ENCODE data around the gene TLE1.

TLE1 gene

DNA sequence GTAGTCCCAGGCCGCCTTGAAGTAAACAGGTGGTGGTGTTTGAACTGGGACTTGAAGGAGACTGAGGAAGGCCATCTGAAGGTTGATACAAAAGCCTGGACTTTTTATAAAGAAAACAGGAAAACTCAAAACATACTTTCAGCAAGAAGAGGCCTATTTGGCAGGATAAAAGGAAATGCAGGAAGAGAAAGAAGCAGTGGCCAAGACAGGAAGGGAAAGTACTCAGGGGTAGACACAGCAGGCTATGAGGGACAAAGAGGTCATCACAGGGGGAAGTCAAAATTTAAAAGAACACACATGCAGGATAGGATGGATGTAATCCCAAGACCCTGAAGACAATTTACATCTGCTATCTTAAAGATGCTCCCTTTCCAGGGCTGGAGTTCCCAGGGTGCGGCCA, 13.0 kb downstream of the TLE1 start:
- H3K27ac ChIP-seq (ENCODE audit: low read length), result no peak overlapping the region
- H3K27me3 ChIP-seq (ENCODE audit: low read depth, low read length), result no peaks in the 10 kb centered on the region
- no peaks in the 10 kb centered on the region for H3K36me3 ChIP-seq (replicated peaks; ENCODE audit: low read depth, low read length)
- no peak overlapping the region for H3K4me2 ChIP-seq (ENCODE audit: low read length)
- H2AFZ ChIP-seq (ENCODE audit: low read depth, low read length), result no peak overlapping the region
- H3K9me3 ChIP-seq (ENCODE audit: insufficient read depth, low read length), result no peaks in the 10 kb centered on the region
- no peaks in the 10 kb centered on the region for H3K79me2 ChIP-seq (ENCODE audit: low read length)
- no peaks in the 10 kb centered on the region for H4K20me1 ChIP-seq (ENCODE audit: insufficient read depth, low read length)
- H3K9ac ChIP-seq (ENCODE audit: low read length), result no peak overlapping the region
- H3K4me1 ChIP-seq (ENCODE audit: low read length), result peaks cover 13% of the 10 kb centered on the region
- H3K4me3 ChIP-seq (ENCODE audit: low read length), result no peak overlapping the region
- no peak for TF ChIP-seq EZH2phosphoT487 (IDR thresholded peaks at IDR 0.05; ENCODE audit: low read depth)
- TF ChIP-seq, protein P1, sequence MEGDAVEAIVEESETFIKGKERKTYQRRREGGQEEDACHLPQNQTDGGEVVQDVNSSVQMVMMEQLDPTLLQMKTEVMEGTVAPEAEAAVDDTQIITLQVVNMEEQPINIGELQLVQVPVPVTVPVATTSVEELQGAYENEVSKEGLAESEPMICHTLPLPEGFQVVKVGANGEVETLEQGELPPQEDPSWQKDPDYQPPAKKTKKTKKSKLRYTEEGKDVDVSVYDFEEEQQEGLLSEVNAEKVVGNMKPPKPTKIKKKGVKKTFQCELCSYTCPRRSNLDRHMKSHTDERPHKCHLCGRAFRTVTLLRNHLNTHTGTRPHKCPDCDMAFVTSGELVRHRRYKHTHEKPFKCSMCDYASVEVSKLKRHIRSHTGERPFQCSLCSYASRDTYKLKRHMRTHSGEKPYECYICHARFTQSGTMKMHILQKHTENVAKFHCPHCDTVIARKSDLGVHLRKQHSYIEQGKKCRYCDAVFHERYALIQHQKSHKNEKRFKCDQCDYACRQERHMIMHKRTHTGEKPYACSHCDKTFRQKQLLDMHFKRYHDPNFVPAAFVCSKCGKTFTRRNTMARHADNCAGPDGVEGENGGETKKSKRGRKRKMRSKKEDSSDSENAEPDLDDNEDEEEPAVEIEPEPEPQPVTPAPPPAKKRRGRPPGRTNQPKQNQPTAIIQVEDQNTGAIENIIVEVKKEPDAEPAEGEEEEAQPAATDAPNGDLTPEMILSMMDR (IDR thresholded peaks at IDR 0.05; ENCODE audit: low read depth, low read length), result no peak

DNA sequence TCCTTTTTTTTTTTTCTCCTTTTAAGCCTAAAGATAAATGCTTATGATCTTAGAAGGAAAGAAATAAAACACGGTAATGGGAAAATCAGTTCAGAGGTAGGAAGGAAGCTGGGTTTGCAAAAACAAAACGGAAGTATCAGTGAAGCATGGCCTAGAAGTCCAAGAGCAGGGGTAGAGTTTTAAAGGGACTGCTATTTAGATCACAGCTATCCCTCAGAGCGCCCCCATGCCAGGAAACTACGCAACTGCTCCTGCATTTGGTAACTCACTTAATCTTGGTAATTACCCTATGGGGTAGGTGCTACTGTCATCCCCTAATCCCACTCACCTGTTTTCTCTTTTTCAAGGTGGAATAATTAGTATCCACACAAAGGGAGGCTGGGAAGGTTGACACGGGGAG, 16.0 kb downstream of the TLE1 start:
- H3K79me2 ChIP-seq (ENCODE audit: low read length), result no peaks in the 10 kb centered on the region

DNA sequence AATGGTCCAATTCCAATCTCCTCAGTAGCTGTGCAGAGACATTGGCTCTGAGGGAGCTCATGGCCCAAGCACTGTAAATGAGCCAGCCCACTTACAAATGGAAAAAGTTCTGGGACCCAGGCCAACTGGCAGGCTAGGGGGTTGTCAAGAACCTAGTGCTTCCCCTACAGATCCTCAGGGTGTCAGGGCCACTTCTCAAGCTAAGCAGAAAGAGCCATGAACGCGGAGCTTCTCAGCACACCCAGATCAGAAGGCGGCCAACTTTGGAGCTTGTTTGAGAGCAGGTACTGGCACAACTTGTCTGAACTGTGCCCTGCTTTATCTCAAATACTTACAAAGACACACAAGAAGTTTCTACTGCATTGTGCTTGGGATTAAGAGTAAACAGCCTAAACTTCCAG, 17.5 kb downstream of the TLE1 start:
- H3K9me3 ChIP-seq (ENCODE audit: insufficient read depth, low read length), result no peaks in the 10 kb centered on the region
- no peak overlapping the region for H3K27ac ChIP-seq (ENCODE audit: low read length)
- H2AFZ ChIP-seq (ENCODE audit: low read depth, low read length), result no peak overlapping the region
- H3K4me1 ChIP-seq (ENCODE audit: low read length), result peaks cover 31% of the 10 kb centered on the region
- no peaks in the 10 kb centered on the region for H3K36me3 ChIP-seq (replicated peaks; ENCODE audit: low read depth, low read length)
- H3K4me2 ChIP-seq (ENCODE audit: low read length), result no peak overlapping the region
- no peaks in the 10 kb centered on the region for H3K79me2 ChIP-seq (ENCODE audit: low read length)
- H3K27me3 ChIP-seq (ENCODE audit: low read depth, low read length), result no peaks in the 10 kb centered on the region
- no peaks in the 10 kb centered on the region for H4K20me1 ChIP-seq (ENCODE audit: insufficient read depth, low read length)
- no peak for TF ChIP-seq EZH2phosphoT487 (IDR thresholded peaks at IDR 0.05; ENCODE audit: low read depth)
- TF ChIP-seq, protein P1 (IDR thresholded peaks at IDR 0.05; ENCODE audit: low read depth, low read length), result no peak
- no peak overlapping the region for H3K4me3 ChIP-seq (ENCODE audit: low read length)
- no peak overlapping the region for H3K9ac ChIP-seq (ENCODE audit: low read length)

More for the DNA sequence above, 16.0 kb downstream of the TLE1 start:
- Histone ChIP-seq H3K4me1 (ENCODE audit: low read length) (peaks cover 19% of the 10 kb centered on the region), H3K27ac (ENCODE audit: low read length) (no peak overlapping the region), H3K9me3 (ENCODE audit: insufficient read depth, low read length) (no peaks in the 10 kb centered on the region), H4K20me1 (ENCODE audit: insufficient read depth, low read length) (no peaks in the 10 kb centered on the region), H3K36me3 (replicated peaks; ENCODE audit: low read depth, low read length) (no peaks in the 10 kb centered on the region), H3K9ac (ENCODE audit: low read length) (no peak overlapping the region), H3K4me3 (ENCODE audit: low read length) (no peak overlapping the region), H3K4me2 (ENCODE audit: low read length) (no peak overlapping the region), H3K27me3 (ENCODE audit: low read depth, low read length) (no peaks in the 10 kb centered on the region), H2AFZ (ENCODE audit: low read depth, low read length) (no peak overlapping the region)
- TF ChIP-seq EZH2phosphoT487 (IDR thresholded peaks at IDR 0.05; ENCODE audit: low read depth), result no peak
- TF ChIP-seq, protein P1 (IDR thresholded peaks at IDR 0.05; ENCODE audit: low read depth, low read length), result peak; percentile 8; the same call in 1 of the 2 replicates

DNA sequence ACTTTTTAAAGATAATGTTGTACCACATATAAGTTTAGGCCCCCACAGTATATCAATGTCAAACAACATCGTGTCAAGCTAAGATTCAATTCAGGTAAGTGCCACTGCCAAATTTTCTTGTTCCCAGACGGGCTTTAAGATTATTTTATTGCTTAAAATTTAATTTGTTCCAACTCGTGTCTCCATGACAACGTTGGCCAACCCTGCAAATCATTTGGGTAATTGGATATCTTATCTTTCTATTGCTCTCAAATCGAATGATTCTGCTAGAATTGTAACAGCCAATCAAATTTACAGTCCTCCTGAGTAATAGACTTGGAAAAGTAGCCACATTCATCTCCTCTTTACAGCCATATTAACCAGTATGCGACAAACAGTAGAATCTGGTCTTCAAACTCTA, 19.5 kb downstream of the TLE1 start:
- Histone ChIP-seq H3K9ac (ENCODE audit: low read length) (peak overlapping the region; percentile 36), H3K27ac (ENCODE audit: low read length) (peak overlapping the region; percentile 23; the same call in 1 of the 2 replicates), H3K27me3 (ENCODE audit: low read depth, low read length) (no peaks in the 10 kb centered on the region), H3K36me3 (replicated peaks; ENCODE audit: low read depth, low read length) (no peaks in the 10 kb centered on the region), H3K9me3 (ENCODE audit: insufficient read depth, low read length) (no peaks in the 10 kb centered on the region), H3K4me3 (ENCODE audit: low read length) (peak overlapping the region; percentile 58), H3K4me2 (ENCODE audit: low read length) (peak overlapping the region; percentile 81), H3K4me1 (ENCODE audit: low read length) (peaks cover 46% of the 10 kb centered on the region), H3K79me2 (ENCODE audit: low read length) (no peaks in the 10 kb centered on the region), H2AFZ (ENCODE audit: low read depth, low read length) (peak overlapping the region; percentile 56; the same call in 1 of the 2 replicates), H4K20me1 (ENCODE audit: insufficient read depth, low read length) (no peaks in the 10 kb centered on the region)
- no peak for TF ChIP-seq EZH2phosphoT487 (IDR thresholded peaks at IDR 0.05; ENCODE audit: low read depth)
